ENCODE results near the gene SUCO. TPM values are rescaled to one million over a fixed set of nuclear protein-coding genes. Genes with fewer than 3 reads are reported as not detected.

The SUCO gene, protein sequence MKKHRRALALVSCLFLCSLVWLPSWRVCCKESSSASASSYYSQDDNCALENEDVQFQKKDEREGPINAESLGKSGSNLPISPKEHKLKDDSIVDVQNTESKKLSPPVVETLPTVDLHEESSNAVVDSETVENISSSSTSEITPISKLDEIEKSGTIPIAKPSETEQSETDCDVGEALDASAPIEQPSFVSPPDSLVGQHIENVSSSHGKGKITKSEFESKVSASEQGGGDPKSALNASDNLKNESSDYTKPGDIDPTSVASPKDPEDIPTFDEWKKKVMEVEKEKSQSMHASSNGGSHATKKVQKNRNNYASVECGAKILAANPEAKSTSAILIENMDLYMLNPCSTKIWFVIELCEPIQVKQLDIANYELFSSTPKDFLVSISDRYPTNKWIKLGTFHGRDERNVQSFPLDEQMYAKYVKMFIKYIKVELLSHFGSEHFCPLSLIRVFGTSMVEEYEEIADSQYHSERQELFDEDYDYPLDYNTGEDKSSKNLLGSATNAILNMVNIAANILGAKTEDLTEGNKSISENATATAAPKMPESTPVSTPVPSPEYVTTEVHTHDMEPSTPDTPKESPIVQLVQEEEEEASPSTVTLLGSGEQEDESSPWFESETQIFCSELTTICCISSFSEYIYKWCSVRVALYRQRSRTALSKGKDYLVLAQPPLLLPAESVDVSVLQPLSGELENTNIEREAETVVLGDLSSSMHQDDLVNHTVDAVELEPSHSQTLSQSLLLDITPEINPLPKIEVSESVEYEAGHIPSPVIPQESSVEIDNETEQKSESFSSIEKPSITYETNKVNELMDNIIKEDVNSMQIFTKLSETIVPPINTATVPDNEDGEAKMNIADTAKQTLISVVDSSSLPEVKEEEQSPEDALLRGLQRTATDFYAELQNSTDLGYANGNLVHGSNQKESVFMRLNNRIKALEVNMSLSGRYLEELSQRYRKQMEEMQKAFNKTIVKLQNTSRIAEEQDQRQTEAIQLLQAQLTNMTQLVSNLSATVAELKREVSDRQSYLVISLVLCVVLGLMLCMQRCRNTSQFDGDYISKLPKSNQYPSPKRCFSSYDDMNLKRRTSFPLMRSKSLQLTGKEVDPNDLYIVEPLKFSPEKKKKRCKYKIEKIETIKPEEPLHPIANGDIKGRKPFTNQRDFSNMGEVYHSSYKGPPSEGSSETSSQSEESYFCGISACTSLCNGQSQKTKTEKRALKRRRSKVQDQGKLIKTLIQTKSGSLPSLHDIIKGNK (N-terminal part only)
- total RNA-seq: 100 to 1,000 TPM in 2 of 4 donors, 10 to 100 TPM in 2; 39.7 to 129 (median 93.9) TPM

DNA sequence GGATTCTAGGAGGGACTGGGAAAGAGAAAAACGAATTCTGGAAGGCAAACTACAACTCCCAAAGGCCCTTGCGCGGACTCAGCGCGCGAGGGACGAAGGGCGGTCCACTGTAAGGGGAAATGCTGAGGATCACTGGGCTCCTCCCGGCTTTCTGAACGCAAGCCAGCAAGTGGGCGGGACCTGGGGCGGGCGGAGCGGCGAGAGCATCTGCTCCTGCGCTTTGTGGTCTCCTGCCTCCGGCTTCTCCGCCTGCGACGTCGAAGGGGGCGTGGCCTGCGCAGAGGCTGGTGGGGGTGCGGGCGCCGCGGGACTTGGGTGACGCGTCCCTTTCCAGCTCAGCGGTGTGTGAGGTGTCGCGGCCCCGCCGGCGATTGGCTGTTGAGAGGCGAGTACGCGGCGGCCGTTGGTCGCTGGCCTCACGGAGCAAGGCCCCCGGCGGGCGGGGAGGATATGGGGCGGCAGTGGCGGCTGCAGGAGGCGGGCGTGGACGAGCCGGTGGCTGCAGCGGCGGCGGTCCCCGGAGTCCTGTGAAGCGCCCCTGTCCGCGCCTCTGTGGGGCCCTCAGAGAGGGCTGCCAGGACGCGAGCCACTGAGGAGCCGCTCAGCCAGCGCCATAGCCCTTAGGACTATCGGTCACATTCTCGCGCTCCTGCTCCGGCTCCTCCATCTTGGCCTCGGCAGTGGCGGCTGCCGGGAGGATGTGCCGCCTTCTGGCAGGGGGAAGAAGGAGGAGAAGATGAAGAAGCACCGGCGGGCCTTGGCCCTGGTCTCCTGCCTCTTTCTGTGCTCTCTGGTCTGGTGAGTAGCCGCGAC lies at the start of gene SUCO:
Gene SUCO, plus strand, starts transcription at position 451 of the 813 bp plus-strand sequence. Its CDS starts 286 bp downstream, at position 737.
- peak; percentile 100 for DNase-seq
- Histone ChIP-seq H3K36me3 (no peaks in the 10 kb centered on the region), H3K27me3 (no peaks in the 10 kb centered on the region), H3K9me3 (no peaks in the 10 kb centered on the region), H3K4me3 (peak within 1 kb of the TSS; percentile 95 to 99), H3K27ac (peak within 1 kb of the TSS; percentile 95 to 100), H3K4me1 (no peaks in the 10 kb centered on the region)
- intact Hi-C loops (cut with DNase I; ENCODE audit: low total_unique reads): loop anchor here (5.0 kb wide), 1 partner anchor 751 kb away; the partner anchor contains the start of gene METTL13
- TF ChIP-seq, protein P1, sequence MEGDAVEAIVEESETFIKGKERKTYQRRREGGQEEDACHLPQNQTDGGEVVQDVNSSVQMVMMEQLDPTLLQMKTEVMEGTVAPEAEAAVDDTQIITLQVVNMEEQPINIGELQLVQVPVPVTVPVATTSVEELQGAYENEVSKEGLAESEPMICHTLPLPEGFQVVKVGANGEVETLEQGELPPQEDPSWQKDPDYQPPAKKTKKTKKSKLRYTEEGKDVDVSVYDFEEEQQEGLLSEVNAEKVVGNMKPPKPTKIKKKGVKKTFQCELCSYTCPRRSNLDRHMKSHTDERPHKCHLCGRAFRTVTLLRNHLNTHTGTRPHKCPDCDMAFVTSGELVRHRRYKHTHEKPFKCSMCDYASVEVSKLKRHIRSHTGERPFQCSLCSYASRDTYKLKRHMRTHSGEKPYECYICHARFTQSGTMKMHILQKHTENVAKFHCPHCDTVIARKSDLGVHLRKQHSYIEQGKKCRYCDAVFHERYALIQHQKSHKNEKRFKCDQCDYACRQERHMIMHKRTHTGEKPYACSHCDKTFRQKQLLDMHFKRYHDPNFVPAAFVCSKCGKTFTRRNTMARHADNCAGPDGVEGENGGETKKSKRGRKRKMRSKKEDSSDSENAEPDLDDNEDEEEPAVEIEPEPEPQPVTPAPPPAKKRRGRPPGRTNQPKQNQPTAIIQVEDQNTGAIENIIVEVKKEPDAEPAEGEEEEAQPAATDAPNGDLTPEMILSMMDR (IDR thresholded peaks at IDR 0.05): peak in 1 of 4 experiments; percentile 18
- peak; percentile 96 to 98 for TF ChIP-seq POLR2A (IDR thresholded peaks at IDR 0.05)

DNA sequence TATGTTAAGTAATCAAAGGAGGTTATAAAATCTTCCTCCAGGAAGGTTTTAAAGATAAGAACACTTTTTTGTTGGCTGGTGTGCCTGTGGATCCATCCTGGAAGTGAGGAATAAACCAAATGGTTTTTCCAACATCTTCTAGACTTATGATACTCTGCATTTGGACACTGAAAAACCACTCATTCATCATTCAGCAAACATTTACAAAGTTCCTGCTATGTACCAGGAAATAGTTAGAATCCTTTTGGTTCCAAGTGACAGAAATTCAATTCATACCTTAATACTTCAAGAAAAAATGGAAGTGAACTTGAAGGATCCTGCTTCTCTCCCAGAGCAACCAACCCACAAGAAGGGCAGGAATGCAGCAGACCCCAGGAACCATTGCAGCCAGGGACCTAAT lies 49.5 kb upstream of the SUCO start:
- no peak for DNase-seq
- Histone ChIP-seq H3K36me3 (no peaks in the 10 kb centered on the region), H3K27ac (no peak overlapping the region), H3K9me3 (no peaks in the 10 kb centered on the region), H3K27me3 (no peaks in the 10 kb centered on the region), H3K4me3 (no peak overlapping the region), H3K4me1 (no peaks in the 10 kb centered on the region)
- intact Hi-C loops (cut with DNase I; ENCODE audit: low total_unique reads): no loop called here
- TF ChIP-seq, protein P1 (IDR thresholded peaks at IDR 0.05): no peak
- no peak for TF ChIP-seq POLR2A (IDR thresholded peaks at IDR 0.05)

DNA sequence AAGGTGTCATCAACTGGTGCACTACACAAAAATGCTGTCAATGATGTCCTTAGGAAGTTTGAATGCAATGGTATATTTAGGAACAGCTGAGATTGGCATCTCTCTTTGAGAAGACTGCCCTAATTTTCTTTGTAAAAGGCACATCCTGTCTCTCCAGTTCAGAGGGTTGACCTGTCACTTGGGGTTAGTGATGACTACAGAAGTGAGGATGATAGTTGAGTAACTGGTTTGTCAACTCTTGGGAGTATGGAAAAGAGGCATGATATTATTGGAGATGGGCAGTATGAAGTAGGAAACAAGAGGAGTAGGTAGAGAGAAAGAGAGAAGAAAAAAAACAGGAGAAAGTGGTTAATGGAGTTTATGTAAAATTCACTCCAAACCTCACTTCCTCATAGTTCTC lies 48.7 kb upstream of the SUCO start:
- TF ChIP-seq, protein P1 (IDR thresholded peaks at IDR 0.05): no peak
- no peak for TF ChIP-seq POLR2A (IDR thresholded peaks at IDR 0.05)
- H3K36me3 ChIP-seq: no peaks in the 10 kb centered on the region
- no peak for DNase-seq
- H3K4me3 ChIP-seq: no peak overlapping the region
- H3K27me3 ChIP-seq: no peaks in the 10 kb centered on the region
- no peaks in the 10 kb centered on the region for H3K9me3 ChIP-seq
- H3K27ac ChIP-seq: no peak overlapping the region
- intact Hi-C loops (cut with DNase I; ENCODE audit: low total_unique reads): no loop called here
- no peaks in the 10 kb centered on the region for H3K4me1 ChIP-seq

DNA sequence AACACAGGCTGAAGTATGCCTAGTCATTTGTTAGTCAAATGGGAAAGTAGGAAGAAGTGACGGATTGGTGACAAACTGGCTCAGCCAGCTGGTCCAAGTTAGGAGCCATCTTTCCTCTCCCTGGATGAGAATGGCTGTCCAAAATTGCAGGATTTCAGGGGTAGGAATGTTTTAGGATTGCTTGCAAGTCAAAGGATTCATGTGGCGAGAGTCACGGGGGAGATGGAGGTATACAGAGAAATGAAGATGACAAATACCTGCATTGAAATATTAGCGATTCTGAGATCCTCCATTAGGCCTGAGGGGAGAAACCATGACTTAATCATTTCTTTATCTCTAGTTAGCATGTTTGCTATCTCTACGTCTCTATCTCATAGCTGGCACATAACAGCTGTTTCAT lies 47.3 kb upstream of the SUCO start:
- Histone ChIP-seq H3K4me3 (no peak overlapping the region), H3K27ac (no peak overlapping the region), H3K9me3 (no peaks in the 10 kb centered on the region), H3K4me1 (no peaks in the 10 kb centered on the region), H3K36me3 (no peaks in the 10 kb centered on the region), H3K27me3 (no peaks in the 10 kb centered on the region)
- DNase-seq: no peak
- intact Hi-C loops (cut with DNase I; ENCODE audit: low total_unique reads): no loop called here
- TF ChIP-seq, protein P1 (IDR thresholded peaks at IDR 0.05): no peak
- TF ChIP-seq POLR2A (IDR thresholded peaks at IDR 0.05): no peak

Data from uterus (tissue), 4 donors.